SU-DHL-6 (cell line): ENCODE measurements around the gene RPLP2.
A peak's percentile ranks its signal among the peaks of the same experiment; 100 is the strongest.

ENCODE experiments used
- CTCF ChIP-seq: fragments of 200-600 bp; sonication (generic); IDR thresholded peaks from one replicate; pipeline ENCODE4 v1.5.1; 2017; ENCODE audit warnings: antibody characterized with exemption, mild to moderate bottlenecking, low read length, moderate library complexity; ENCODE audit not compliant: insufficient read depth, poor library complexity, severe bottlenecking
- EZH2phosphoT487 ChIP-seq: fragments of 200-600 bp; sonication (generic), shearing (Covaris generic); conservative IDR thresholded peaks from 2 replicates; pipeline ENCODE4 v1.6.1; 2018; ENCODE audit warnings: mild to moderate bottlenecking, antibody characterized with exemption, low read length, moderate library complexity, mixed read lengths

- TF ChIP-seq CTCF (no peak), EZH2phosphoT487 (peak; percentile 94; the same call in 1 of the 2 replicates)
Observed at GRCh38 chr11:826836-827145, 17.0 kb downstream of the RPLP2 start.
